H9 (cell line): ENCODE results near the gene PLEKHG5. TPM values are rescaled to one million over a fixed set of nuclear protein-coding genes. Genes with fewer than 3 reads are reported as not detected.
"Not testable (repeated sequence)": the region's sequence is repeated elsewhere in the genome, so short reads cannot be mapped to it uniquely, and the experiment has no call there.

ENCODE experiments used
- DNase-seq: peaks from one replicate; pipeline ENCODE4 v3.0.0-alpha.2; 2017
- H2AFZ ChIP-seq: one replicate; pipeline ENCODE4 v1.6.1; 2013; ENCODE audit warnings: mild to moderate bottlenecking, low read length, control low read depth, moderate library complexity
- H2AK5ac ChIP-seq: 2 replicates; pipeline ENCODE4 v1.6.1; 2013; ENCODE audit warnings: low read length, control low read depth, mixed read lengths; ENCODE audit not compliant: insufficient read length
- H2BK120ac ChIP-seq: one replicate; pipeline ENCODE4 v1.6.1; 2013; ENCODE audit warnings: low read depth, mild to moderate bottlenecking, low read length, control low read depth, inconsistent platforms; ENCODE audit not compliant: poor library complexity, severe bottlenecking
- H2BK12ac ChIP-seq: 2 replicates; pipeline ENCODE4 v1.6.1; 2013; ENCODE audit warnings: low read length, control low read depth, mixed read lengths, low read depth; ENCODE audit not compliant: insufficient read length
- H2BK15ac ChIP-seq: 2 replicates; pipeline ENCODE4 v1.6.1; 2013; ENCODE audit warnings: low read depth, low read length, control low read depth
- H2BK20ac ChIP-seq: one replicate; pipeline ENCODE4 v1.6.1; 2013; ENCODE audit warnings: low read depth, mild to moderate bottlenecking, low read length, control low read depth, inconsistent platforms; ENCODE audit not compliant: poor library complexity, severe bottlenecking
- H2BK5ac ChIP-seq: 2 replicates; pipeline ENCODE4 v1.6.1; 2013; ENCODE audit warnings: low read length, control low read depth, mixed read lengths; ENCODE audit not compliant: insufficient read length
- H3K14ac ChIP-seq: 2 replicates; pipeline ENCODE4 v1.6.1; 2013; ENCODE audit warnings: low read length, control low read depth; ENCODE audit not compliant: insufficient read depth
- H3K18ac ChIP-seq: 2 replicates; pipeline ENCODE4 v1.6.1; 2013; ENCODE audit warnings: low read depth, mild to moderate bottlenecking, mixed read lengths, low read length, control low read depth; ENCODE audit not compliant: insufficient read length
- H3K23ac ChIP-seq: 2 replicates; pipeline ENCODE4 v1.6.1; 2013; ENCODE audit warnings: low read length, control low read depth, mixed read lengths, low read depth; ENCODE audit not compliant: insufficient read length
- H3K23me2 ChIP-seq: 2 replicates; pipeline ENCODE4 v1.6.1; 2013; ENCODE audit warnings: low read depth, mild to moderate bottlenecking, mixed read lengths, low read length, control low read depth; ENCODE audit not compliant: insufficient read length, poor library complexity, severe bottlenecking
- H3K27ac ChIP-seq: 2 replicates; pipeline ENCODE4 v1.5.1; 2013; ENCODE audit warnings: low read length, control low read depth, mixed read lengths, low read depth; ENCODE audit not compliant: insufficient read length
- H3K27me3 ChIP-seq: 2 replicates; pipeline ENCODE4 v1.6.1; 2013; ENCODE audit warnings: low read length, control low read depth, inconsistent platforms; ENCODE audit not compliant: insufficient read depth
- H3K4ac ChIP-seq: 2 replicates; pipeline ENCODE4 v1.6.1; 2013; ENCODE audit warnings: low read depth, mild to moderate bottlenecking, control low read depth, inconsistent platforms, low read length, moderate library complexity
- H3K4me1 ChIP-seq: 2 replicates; pipeline ENCODE4 v1.6.1; 2013; ENCODE audit warnings: low read length, control low read depth, inconsistent platforms; ENCODE audit not compliant: insufficient read depth
- H3K4me2 ChIP-seq: 2 replicates; pipeline ENCODE4 v1.6.1; 2013; ENCODE audit warnings: low read length, control low read depth, mixed read lengths; ENCODE audit not compliant: insufficient read length, insufficient read depth
- H3K56ac ChIP-seq: 2 replicates; pipeline ENCODE4 v1.6.1; 2013; ENCODE audit warnings: low read depth, mild to moderate bottlenecking, mixed read lengths, low read length, control low read depth; ENCODE audit not compliant: insufficient read length
- H3K79me1 ChIP-seq: 2 replicates; pipeline ENCODE4 v1.6.1; 2013; ENCODE audit warnings: low read depth, mild to moderate bottlenecking, moderate library complexity, low read length, control low read depth, inconsistent platforms; ENCODE audit not compliant: insufficient read depth, poor library complexity, severe bottlenecking
- H3K79me2 ChIP-seq: 2 replicates; pipeline ENCODE4 v1.6.1; 2013; ENCODE audit warnings: low read length, control low read depth, inconsistent platforms; ENCODE audit not compliant: insufficient read depth
- H3K9ac ChIP-seq: 2 replicates; pipeline ENCODE4 v1.6.1; 2013; ENCODE audit warnings: low read length, control low read depth, mixed read lengths; ENCODE audit not compliant: insufficient read length; ENCODE audit errors: extremely low read depth
- H3K9me3 ChIP-seq: one replicate; pipeline ENCODE4 v1.6.1; 2013; ENCODE audit warnings: low read depth, low read length, inconsistent platforms; ENCODE audit not compliant: control insufficient read depth
- H3T11ph ChIP-seq: one replicate; pipeline ENCODE4 v1.6.1; 2013; ENCODE audit warnings: mild to moderate bottlenecking, low read length, control low read depth, inconsistent platforms
- H4K20me1 ChIP-seq: one replicate; pipeline ENCODE4 v1.6.1; 2013; ENCODE audit not compliant: control insufficient read depth, insufficient read length, insufficient read depth
- H4K5ac ChIP-seq: 2 replicates; pipeline ENCODE4 v1.6.1; 2013; ENCODE audit warnings: low read depth, mild to moderate bottlenecking, mixed read lengths, low read length, control low read depth; ENCODE audit not compliant: insufficient read length
- H4K8ac ChIP-seq: replicated peaks from 2 replicates; pipeline ENCODE4 v1.6.1; 2013; ENCODE audit warnings: low read length, control low read depth, mixed read lengths, low read depth; ENCODE audit not compliant: insufficient read length
- H4K91ac ChIP-seq: 2 replicates; pipeline ENCODE4 v1.6.1; 2013; ENCODE audit warnings: low read depth, mild to moderate bottlenecking, moderate library complexity, mixed read lengths, low read length, control low read depth; ENCODE audit not compliant: insufficient read length
- H3K27ac Mint-ChIP-seq, 3 experiments: 2 replicates in 2 of 3; 3 replicates in 1 of 3; pipeline ENCODE4 v1.8.0; 2020 to 2021; ENCODE audit warnings: mixed read lengths in 3 of 3, mild to moderate bottlenecking in 1 of 3, moderate library complexity in 1 of 3
- H3K27me3 Mint-ChIP-seq: 2 replicates; pipeline ENCODE4 v1.8.0; 2021; ENCODE audit warnings: low read depth, mild to moderate bottlenecking, moderate library complexity, mixed read lengths
- H3K36me3 Mint-ChIP-seq, 3 experiments: 2 replicates in 2 of 3; 3 replicates in 1 of 3; pipeline ENCODE4 v1.8.0; 2020 to 2021; ENCODE audit warnings: low read depth in 3 of 3, mixed read lengths in 3 of 3; ENCODE audit not compliant: insufficient read depth in 1 of 3
- H3K4me1 Mint-ChIP-seq, 2 experiments: 2 replicates each; pipeline ENCODE4 v1.8.0; 2020; ENCODE audit warnings: mixed read lengths in 2 of 2
- H3K4me3 Mint-ChIP-seq, 2 experiments: 2 replicates in 1 of 2; 3 replicates in 1 of 2; pipeline ENCODE4 v1.8.0; 2020 to 2021; ENCODE audit warnings: mild to moderate bottlenecking in 2 of 2, mixed read lengths in 2 of 2, moderate library complexity in 1 of 2
- H3K9me3 Mint-ChIP-seq, 2 experiments: 2 replicates in 1 of 2; 3 replicates in 1 of 2; pipeline ENCODE4 v1.8.0; 2020; ENCODE audit warnings: mild to moderate bottlenecking in 2 of 2, mixed read lengths in 2 of 2, moderate library complexity in 1 of 2
- WGBS: extraction: QIAGEN DNeasy Blood & Tissue Kit; methylation state at CpG from one replicate; pipeline ENCODE4 v1.1.7; 2013; ENCODE audit warnings: missing lambda C conversion rate, low lambda C conversion rate, mixed read lengths; ENCODE audit not compliant: insufficient read length; ENCODE audit errors: extremely low coverage; 5-methylcytosine and 5-hydroxymethylcytosine counted together
- total RNA-seq: library from RNA; stranded (reverse); gene quantifications from 2 replicates; pipeline ENCODE4 v1.2.1, GENCODE V29; 2021

Gene PLEKHG5
- total RNA-seq, 1 experiment from 2014 or later: 22.3 TPM

DNA sequence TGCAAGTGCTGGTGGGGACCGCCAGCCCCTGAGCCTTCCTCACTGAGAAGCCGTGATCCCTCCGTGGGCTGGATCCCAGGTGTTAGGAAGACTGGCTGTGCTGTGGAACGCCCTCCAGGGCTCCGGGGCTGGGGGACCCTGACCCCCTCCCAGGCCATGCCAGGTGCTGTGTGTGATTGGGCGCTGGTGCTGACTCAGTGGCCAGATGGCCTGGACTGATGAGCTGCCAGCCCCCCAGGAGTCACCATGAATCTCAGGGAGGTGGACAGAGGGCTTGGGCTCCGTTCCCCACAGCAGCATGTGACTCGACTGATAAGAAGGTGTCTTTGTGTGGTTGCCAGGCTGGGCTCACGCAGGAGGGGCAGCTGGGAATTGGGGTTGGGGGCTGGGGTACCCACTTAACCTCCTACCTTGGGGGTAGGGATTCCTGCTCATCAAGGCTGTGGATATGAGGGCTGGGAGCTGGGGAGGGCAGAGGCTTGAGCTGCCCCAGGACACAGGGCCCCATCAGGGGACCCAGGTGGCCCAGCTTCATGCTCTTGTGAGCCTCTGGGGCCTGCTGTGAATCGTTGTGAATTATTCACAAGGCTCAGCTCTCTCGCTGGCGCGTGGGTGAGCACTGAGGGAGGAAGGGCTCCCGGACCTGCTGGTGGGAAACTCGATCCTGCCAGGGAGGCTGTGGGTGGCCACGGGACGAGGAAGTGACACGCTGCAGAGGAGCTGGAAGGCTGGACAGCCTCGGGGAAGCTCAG lies 61.6 kb downstream of the PLEKHG5 start:
- H3K79me2 ChIP-seq, H2BK12ac ChIP-seq, DNase-seq, H2BK120ac ChIP-seq, H3T11ph ChIP-seq, H3K23me2 ChIP-seq, H3K9ac ChIP-seq, H2AK5ac ChIP-seq, H4K91ac ChIP-seq, H3K14ac ChIP-seq, H2BK5ac ChIP-seq, H3K56ac ChIP-seq, H3K9me3 Mint-ChIP-seq, H3K27ac ChIP-seq, H3K79me1 ChIP-seq, H3K18ac ChIP-seq, H3K36me3 Mint-ChIP-seq, H3K4me2 ChIP-seq, H3K23ac ChIP-seq, H3K9me3 ChIP-seq, H2BK20ac ChIP-seq, H4K20me1 ChIP-seq, H4K8ac ChIP-seq, H4K5ac ChIP-seq, H2BK15ac ChIP-seq, H3K4ac ChIP-seq, H2AFZ ChIP-seq, H3K4me3 Mint-ChIP-seq, H3K4me1 ChIP-seq: not testable (repeated sequence)
- WGBS: no CpG with 5 or more reads among the region's 19 CpGs
- H3K27me3 Mint-ChIP-seq: peaks cover 77% of the 10 kb centered on the region
- peaks cover 13% of the 10 kb centered on the region; the same call in 1 of the 2 replicates for H3K27me3 ChIP-seq
- peaks cover 12 to 17% of the 10 kb centered on the region in 2 experiments for H3K4me1 Mint-ChIP-seq
- peak overlapping the region in 2 of 3 experiments; percentile 44; a peak in 1 of 7 replicates for H3K27ac Mint-ChIP-seq

DNA sequence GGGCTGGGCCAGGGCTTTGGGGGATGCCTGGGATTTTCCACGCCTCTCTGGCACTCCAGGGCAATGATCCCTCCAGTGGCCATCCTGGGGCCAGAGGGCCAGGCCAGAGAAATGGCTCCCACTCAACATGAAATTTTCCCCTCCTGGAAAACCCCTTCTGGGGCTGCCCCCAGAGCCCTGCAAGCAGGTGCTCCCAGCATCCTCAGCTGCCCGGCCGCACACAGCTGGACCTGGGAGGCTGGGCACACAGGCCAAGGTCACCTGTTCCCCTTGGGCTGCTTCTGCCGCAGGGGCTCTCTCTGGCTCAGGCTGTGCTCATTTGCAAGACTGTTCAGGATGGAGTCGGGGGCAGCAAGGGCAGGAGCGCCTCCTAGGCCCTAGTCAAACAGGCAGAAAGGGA lies 63.0 kb downstream of the PLEKHG5 start:
- H2BK120ac ChIP-seq, H2BK20ac ChIP-seq, H3K4ac ChIP-seq, H4K20me1 ChIP-seq, H3K79me2 ChIP-seq, H2AK5ac ChIP-seq, H3T11ph ChIP-seq, H2BK15ac ChIP-seq, H2BK5ac ChIP-seq, H3K9me3 Mint-ChIP-seq, H4K5ac ChIP-seq, H3K23ac ChIP-seq, H4K8ac ChIP-seq, H3K18ac ChIP-seq, H3K79me1 ChIP-seq, H4K91ac ChIP-seq, H3K36me3 Mint-ChIP-seq, H3K9me3 ChIP-seq, H3K9ac ChIP-seq, H3K27ac ChIP-seq, H3K56ac ChIP-seq, H3K14ac ChIP-seq, H3K27ac Mint-ChIP-seq, H3K4me3 Mint-ChIP-seq, H2AFZ ChIP-seq, H3K4me2 ChIP-seq, H3K4me1 ChIP-seq, H3K23me2 ChIP-seq, H2BK12ac ChIP-seq: not testable (repeated sequence)
- Mint-ChIP-seq H3K27me3 (peaks cover 73% of the 10 kb centered on the region), H3K4me1 (peaks cover 17 to 24% of the 10 kb centered on the region in 2 experiments)
- DNase-seq: peak; percentile 27
- H3K27me3 ChIP-seq: peaks cover 25% of the 10 kb centered on the region; the same call in 1 of the 2 replicates
- no CpG with 5 or more reads among the region's 6 CpGs for WGBS
